Thyroid gland (tissue), 4 donors: Measurements from ENCODE around the gene SLC13A3.

Experiments
- CTCF ChIP-seq, 6 experiments: fragments of 200-600 bp in 3 of 6; fragments of 450-650 bp in 3 of 6; sonication (generic) in 3 of 6; IDR thresholded peaks; one replicate each; pipeline ENCODE4 v1.5.1; 2016 to 2019; ENCODE audit warnings: antibody characterized with exemption in 6 of 6, mild to moderate bottlenecking in 2 of 6, inconsistent platforms in 1 of 6, moderate library complexity in 1 of 6
- POLR2A ChIP-seq, 2 donors: fragments of 450-650 bp; IDR thresholded peaks; one replicate each; pipeline ENCODE4 v1.6.1; 2017; ENCODE audit warnings: antibody characterized with exemption in 2 of 2, mild to moderate bottlenecking in 2 of 2, moderate library complexity in 1 of 2

GRCh38 chr20:46677608-46678007, 26.3 kb upstream of the SLC13A3 start:
- TF ChIP-seq CTCF (IDR thresholded peaks at IDR 0.05) = no peak
- TF ChIP-seq POLR2A (IDR thresholded peaks at IDR 0.05) = no peak
